ENCODE measurements around the gene CARD18. TPM values are rescaled to one million over a fixed set of nuclear protein-coding genes. Genes with fewer than 3 reads are reported as not detected.

Gene CARD18
- 1.0 TPM in 1 of 2 replicates, not detected in the other for total RNA-seq

GRCh38 chr11:105139669-105140068 is at the start of gene CARD18:
Gene CARD18, minus strand, starts transcription at chr11:105139769. Its CDS starts 43 bp downstream, at chr11:105139726.

Other genes starting within 250 kb of the CARD18 start
- gene CASP12, start 241.3 kb downstream of the CARD18 start, total RNA-seq = not detected in 2 replicates
- 168 and 201 TPM in 2 replicates for gene CASP4, start 171.2 kb downstream of the CARD18 start, total RNA-seq
- 0.50 and 1.0 TPM in 2 replicates for gene CASP5, start 116.6 kb downstream of the CARD18 start, total RNA-seq
- 29.7 and 77.0 TPM in 2 replicates for gene CASP1, start 104.6 kb downstream of the CARD18 start, total RNA-seq
- gene CARD16, start 94.4 kb downstream of the CARD18 start, total RNA-seq = 1.4 and 13.2 TPM in 2 replicates

All from nasal cavity respiratory epithelium epithelial cell of viscerocranial mucosa (primary cell).